ENCODE data around the gene STAB1.

Gene STAB1

GRCh38 chr3:52532517-52532837 is 37.3 kb downstream of the STAB1 start:
- Histone ChIP-seq H3K4me3 (peak overlapping the region; percentile 86), H3K27ac (peak overlapping the region; percentile 79 to 94)
- DNase-seq (ENCODE audit: low spot score), result peak; percentile 81
- TF ChIP-seq CTCF (IDR thresholded peaks at IDR 0.05), result no peak

GRCh38 chr3:52532838-52533622 is 37.9 kb downstream of the STAB1 start:
- peak overlapping the region; percentile 86 for H3K4me3 ChIP-seq
- TF ChIP-seq CTCF (IDR thresholded peaks at IDR 0.05), result no peak
- H3K27ac ChIP-seq, result peak overlapping the region; percentile 79 to 94
- peak; percentile 78 for DNase-seq (ENCODE audit: low spot score)

- no peak for TF ChIP-seq CTCF (IDR thresholded peaks at IDR 0.05)
- peak; percentile 82 for DNase-seq (ENCODE audit: low spot score)
- peak within 1 kb of the TSS; percentile 86 for H3K4me3 ChIP-seq
- H3K27ac ChIP-seq, result peak within 1 kb of the TSS; percentile 83 to 94
Observed at GRCh38 chr3:52533623-52534280, 38.6 kb downstream of the STAB1 start, which contains the start of gene NT5DC2. NT5DC2 (minus strand) TSS chr3:52533857; CDS start chr3:52533737, 120 bp downstream.

- peak overlapping the region; percentile 86 for H3K4me3 ChIP-seq
- peak; percentile 80 for DNase-seq (ENCODE audit: low spot score)
- no peak for TF ChIP-seq CTCF (IDR thresholded peaks at IDR 0.05)
- H3K27ac ChIP-seq, result peak overlapping the region; percentile 83 to 94
Observed at GRCh38 chr3:52534281-52535183, 39.4 kb downstream of the STAB1 start.

- peak overlapping the region; percentile 91 for H3K4me3 ChIP-seq
- peak overlapping the region; percentile 83 to 94 for H3K27ac ChIP-seq
- TF ChIP-seq CTCF (IDR thresholded peaks at IDR 0.05), result no peak
- no peak for DNase-seq (ENCODE audit: low spot score)
Observed at GRCh38 chr3:52535411-52536111, 40.4 kb downstream of the STAB1 start.

GRCh38 chr3:52536112-52536368 is 40.9 kb downstream of the STAB1 start:
- no peak for TF ChIP-seq CTCF (IDR thresholded peaks at IDR 0.05)
- Histone ChIP-seq H3K27ac (peak overlapping the region; percentile 61 to 94), H3K4me3 (peak overlapping the region; percentile 91)
- no peak for DNase-seq (ENCODE audit: low spot score)

All from coronary artery (tissue), 2 donors.